22Rv1 (cell line): ENCODE data around the gene LAMB4.

Source experiments
- H3K27ac ChIP-seq: fragments of 450-650 bp; 2 replicates; pipeline ENCODE4 v1.5.1; 2017
- ZFX ChIP-seq: fragments of 450-650 bp; IDR thresholded peaks from 2 replicates; pipeline ENCODE4 v1.6.1; 2017; ENCODE audit warnings: antibody characterized with exemption, borderline replicate concordance
- TF ChIP-seq, protein P1 (sequence below): fragments of 450-650 bp; IDR thresholded peaks from 2 replicates; pipeline ENCODE4 v1.5.1; 2017; ENCODE audit warnings: mild to moderate bottlenecking

Gene LAMB4

GRCh38 chr7:108142180-108142579, 12.0 kb upstream of the LAMB4 start:
- no peak overlapping the region for H3K27ac ChIP-seq
- TF ChIP-seq, protein P1, sequence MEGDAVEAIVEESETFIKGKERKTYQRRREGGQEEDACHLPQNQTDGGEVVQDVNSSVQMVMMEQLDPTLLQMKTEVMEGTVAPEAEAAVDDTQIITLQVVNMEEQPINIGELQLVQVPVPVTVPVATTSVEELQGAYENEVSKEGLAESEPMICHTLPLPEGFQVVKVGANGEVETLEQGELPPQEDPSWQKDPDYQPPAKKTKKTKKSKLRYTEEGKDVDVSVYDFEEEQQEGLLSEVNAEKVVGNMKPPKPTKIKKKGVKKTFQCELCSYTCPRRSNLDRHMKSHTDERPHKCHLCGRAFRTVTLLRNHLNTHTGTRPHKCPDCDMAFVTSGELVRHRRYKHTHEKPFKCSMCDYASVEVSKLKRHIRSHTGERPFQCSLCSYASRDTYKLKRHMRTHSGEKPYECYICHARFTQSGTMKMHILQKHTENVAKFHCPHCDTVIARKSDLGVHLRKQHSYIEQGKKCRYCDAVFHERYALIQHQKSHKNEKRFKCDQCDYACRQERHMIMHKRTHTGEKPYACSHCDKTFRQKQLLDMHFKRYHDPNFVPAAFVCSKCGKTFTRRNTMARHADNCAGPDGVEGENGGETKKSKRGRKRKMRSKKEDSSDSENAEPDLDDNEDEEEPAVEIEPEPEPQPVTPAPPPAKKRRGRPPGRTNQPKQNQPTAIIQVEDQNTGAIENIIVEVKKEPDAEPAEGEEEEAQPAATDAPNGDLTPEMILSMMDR: no peak
- no peak for TF ChIP-seq ZFX

- TF ChIP-seq ZFX: no peak
- TF ChIP-seq, protein P1: no peak
- H3K27ac ChIP-seq: no peak overlapping the region
These were observed 10.5 kb upstream of the LAMB4 start for GRCh38 chr7:108140671-108141070.

- TF ChIP-seq ZFX: no peak
- TF ChIP-seq, protein P1: no peak
- H3K27ac ChIP-seq: no peak overlapping the region
These were observed 8.8 kb upstream of the LAMB4 start for GRCh38 chr7:108138911-108139310.

DNA sequence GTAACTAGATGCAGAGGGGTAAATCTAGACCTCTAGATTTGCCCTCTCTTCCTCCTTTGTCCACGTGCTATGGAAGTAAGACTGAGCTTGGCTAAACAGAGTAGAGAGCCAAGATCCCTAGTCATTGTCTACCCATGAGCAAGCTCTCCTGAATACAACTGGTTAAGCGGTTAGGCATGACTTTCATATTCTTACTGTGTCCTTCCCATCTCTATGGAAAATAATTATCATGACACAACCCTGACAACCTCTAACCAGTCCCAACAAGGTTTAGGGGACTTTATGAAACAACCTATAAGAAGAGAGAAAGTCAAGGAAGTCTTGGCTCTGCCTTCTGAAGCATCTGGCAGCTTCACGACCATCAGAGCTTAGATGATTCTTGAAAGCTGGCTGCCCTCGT, 7.8 kb upstream of the LAMB4 start:
- no peak overlapping the region for H3K27ac ChIP-seq
- TF ChIP-seq, protein P1: no peak
- TF ChIP-seq ZFX: no peak

GRCh38 chr7:108137040-108137439, 6.9 kb upstream of the LAMB4 start:
- H3K27ac ChIP-seq: no peak overlapping the region
- TF ChIP-seq ZFX: no peak
- TF ChIP-seq, protein P1: no peak

DNA sequence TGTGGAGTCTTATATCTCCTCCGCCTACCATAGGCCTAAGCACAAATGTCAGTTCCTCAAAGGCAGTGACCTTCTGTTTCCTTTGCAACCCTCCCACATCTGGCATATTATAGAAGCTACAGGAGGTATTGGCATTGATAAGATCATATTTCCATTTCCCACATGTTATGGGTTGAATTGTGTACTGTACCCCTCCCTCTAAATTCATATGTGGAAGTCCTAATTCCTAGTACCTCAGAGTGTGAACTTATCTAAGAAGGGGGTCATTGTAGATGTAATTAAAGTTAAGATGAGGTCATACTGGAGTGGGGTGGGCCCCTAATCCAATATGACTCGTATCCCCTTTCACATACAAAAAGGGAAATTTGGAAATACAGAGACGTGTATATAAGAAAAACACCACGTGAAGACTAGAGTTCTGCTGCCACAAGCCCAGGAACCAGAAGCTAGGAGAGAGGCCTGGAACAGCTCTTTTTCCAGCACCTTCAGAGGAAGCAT, 6.1 kb upstream of the LAMB4 start:
- no peak overlapping the region for H3K27ac ChIP-seq
- no peak for TF ChIP-seq ZFX
- TF ChIP-seq, protein P1: no peak

DNA sequence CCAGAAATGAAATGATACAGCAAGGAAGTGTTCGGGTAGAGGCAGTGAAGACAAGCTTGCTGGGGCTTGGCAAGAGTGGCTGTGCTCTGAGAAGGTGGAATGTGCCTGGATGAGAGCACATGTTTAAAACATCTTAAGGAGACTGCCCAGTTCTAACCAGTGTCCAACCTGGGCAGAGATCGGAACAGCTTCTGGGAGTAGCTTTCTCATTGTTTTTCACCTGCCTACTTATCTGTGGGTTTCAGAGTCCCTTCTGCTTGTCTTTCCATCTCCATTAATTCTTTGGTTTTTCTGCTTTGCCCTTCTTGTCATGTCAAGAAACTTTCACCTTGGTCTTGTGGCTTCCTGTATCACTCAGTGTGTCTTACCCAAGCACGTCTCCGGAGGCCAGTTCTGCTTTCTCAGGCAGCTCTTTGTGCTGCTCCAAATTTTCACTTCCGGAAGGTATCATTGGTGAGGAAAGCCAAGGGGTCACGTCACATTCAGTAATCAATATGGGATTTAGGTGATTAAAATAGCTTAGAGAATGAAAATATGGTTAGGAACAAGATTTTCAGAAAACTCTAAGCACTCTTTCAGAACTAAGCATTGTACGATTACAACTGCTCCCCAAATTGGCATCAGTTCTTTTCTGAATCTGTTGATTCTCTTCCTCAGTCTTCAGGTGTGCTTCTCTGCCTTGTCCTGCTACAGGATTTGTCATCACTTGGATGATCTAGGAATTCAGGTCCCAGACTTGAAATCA, 5.5 kb upstream of the LAMB4 start:
- no peak overlapping the region for H3K27ac ChIP-seq
- TF ChIP-seq, protein P1: no peak
